Panc1 (cell line): ENCODE results near the gene SUGCT. TPM values are rescaled to one million over a fixed set of nuclear protein-coding genes. Genes with fewer than 3 reads are reported as not detected.

ENCODE experiments used
- ATAC-seq: fragments of 200-7000 bp; cut with Tn5 transposase; 2 replicates; pipeline ENCODE4 v1.9.1; 2020; ENCODE audit warnings: mild to moderate bottlenecking, moderate library complexity
- BruUV-seq: library from RNA; stranded (reverse); fragments of 400-500 nt; replicated peaks from 2 replicates; lab custom pipeline; 2021; lab: Mats Ljungman, UMichigan
- CTCF ChIA-PET: fragments of 300-600 bp; sonication (Branson Sonifier 250); formaldehyde crosslinking; loops from one replicate; lab custom pipeline; 2022; ENCODE audit warnings: antibody characterized with exemption; lab: Charles Lee
- POLR2A ChIA-PET: fragments of 300-600 bp; sonication (Branson Sonifier 250); formaldehyde crosslinking; loops from one replicate; lab custom pipeline; 2022; ENCODE audit warnings: antibody characterized with exemption; lab: Charles Lee
- DNase-seq: peaks from one replicate; pipeline ENCODE4 v3.0.0-alpha.2; 2010; ENCODE audit warnings: low read depth, low spot score
- H3K27ac ChIP-seq: 2 replicates; pipeline ENCODE4 v1.5.1; 2011; ENCODE audit warnings: mild to moderate bottlenecking, low read length, inconsistent platforms
- H3K27me3 ChIP-seq: fragments of 200-500 bp; sonication (Bioruptor generic); 2 replicates; pipeline ENCODE4 v1.6.0; 2014; ENCODE audit warnings: low read length, inconsistent platforms; ENCODE audit not compliant: control insufficient read depth, insufficient read depth
- H3K36me3 ChIP-seq: fragments of 200-500 bp; sonication (Bioruptor generic); 2 replicates; pipeline ENCODE4 v1.5.1; 2014; ENCODE audit warnings: inconsistent platforms, mild to moderate bottlenecking, low read length, moderate library complexity; ENCODE audit not compliant: control insufficient read depth, insufficient read depth
- H3K4me1 ChIP-seq: 2 replicates; pipeline ENCODE4 v1.5.1; 2011; ENCODE audit warnings: inconsistent platforms, mild to moderate bottlenecking, low read length, moderate library complexity; ENCODE audit not compliant: control insufficient read depth, insufficient read depth
- H3K4me3 ChIP-seq, 2 experiments: 2 replicates each; pipeline ENCODE4 v1.5.1; 2011 to 2012; ENCODE audit warnings: low read depth in 2 of 2, low read length in 2 of 2, mild to moderate bottlenecking in 2 of 2, inconsistent platforms in 1 of 2, moderate library complexity in 1 of 2
- H3K9me3 ChIP-seq: fragments of 200-500 bp; sonication (Bioruptor generic); 2 replicates; pipeline ENCODE4 v1.5.1; 2014; ENCODE audit warnings: low read depth, mild to moderate bottlenecking, inconsistent platforms, low read length, moderate library complexity; ENCODE audit not compliant: control insufficient read depth, insufficient read depth
- CTCF ChIP-seq: fragments of 450-650 bp; IDR thresholded peaks from 2 replicates; pipeline ENCODE4 v1.5.1; 2017; ENCODE audit warnings: mild to moderate bottlenecking
- POLR2AphosphoS5 ChIP-seq: IDR thresholded peaks from 2 replicates; pipeline ENCODE4 v1.6.1; 2012; ENCODE audit warnings: mild to moderate bottlenecking, low read depth, low read length, moderate library complexity
- REST ChIP-seq, 2 experiments: IDR thresholded peaks; 2 replicates each; pipeline ENCODE4 v1.6.1; 2011 to 2012; ENCODE audit warnings: low read depth in 2 of 2, control low read depth in 1 of 2, low read length in 1 of 2, mild to moderate bottlenecking in 1 of 2, moderate library complexity in 1 of 2; ENCODE audit not compliant: insufficient read depth in 1 of 2
- SIN3A ChIP-seq: IDR thresholded peaks from 2 replicates; pipeline ENCODE4 v1.6.1; 2012; ENCODE audit warnings: low read depth, mild to moderate bottlenecking, low read length, moderate library complexity, borderline replicate concordance; ENCODE audit not compliant: insufficient read depth
- TCF7L2 ChIP-seq: IDR thresholded peaks from 2 replicates; pipeline ENCODE4 v1.6.1; 2011; ENCODE audit warnings: mild to moderate bottlenecking, low read depth, low read length, inconsistent platforms
- in situ Hi-C: cut with HindIII; loops from 2 replicates; pipeline ENCODE4 v1.10.0; 2016; ENCODE audit warnings: low sequenced_read_pairs, low pct_unique_long_range_greater_than_20kb
- intact Hi-C: fragments of 100-400 bp; cut with micrococcal nuclease; formaldehyde crosslinking; loops from one replicate; pipeline ENCODE4 v1.10.0; 2022; ENCODE audit not compliant: unreplicated experiment
- total RNA-seq: library from RNA; stranded (reverse); gene quantifications from one replicate; pipeline ENCODE4 v1.2.1, GENCODE V29; 2021; ENCODE audit not compliant: unreplicated experiment

SUGCT gene
- total RNA-seq, 1 experiment from 2014 or later, result 3.1 TPM

GRCh38 chr7:40148671-40149070, 13.9 kb downstream of the SUGCT start:
- ATAC-seq (no peak), DNase-seq (no peak)
- CTCF ChIA-PET, result no interaction called here
- intact Hi-C loops (no loop called here), in situ Hi-C loops (no loop called here)
- Histone ChIP-seq H3K36me3 (no peaks in the 10 kb centered on the region), H3K4me3 (no peak overlapping the region), H3K27ac (no peak overlapping the region), H3K27me3 (no peaks in the 10 kb centered on the region), H3K4me1 (no peaks in the 10 kb centered on the region), H3K9me3 (peaks cover 3% of the 10 kb centered on the region; the same call in 1 of the 2 replicates)
- BruUV-seq, result no TSS peak
- POLR2A ChIA-PET, result no interaction called here
- no peak for TF ChIP-seq TCF7L2
- TF ChIP-seq CTCF, result no peak
- no peak for TF ChIP-seq POLR2AphosphoS5
- no peak for TF ChIP-seq REST (IDR thresholded peaks at IDR 0.05; ENCODE audit: insufficient read depth in 1 of 2, low read depth in 2 of 2, low read length in 1 of 2)

- H3K9me3 ChIP-seq, result no peaks in the 10 kb centered on the region
- no peak for TF ChIP-seq CTCF
- TF ChIP-seq REST (IDR thresholded peaks at IDR 0.05; ENCODE audit: insufficient read depth in 1 of 2, low read depth in 2 of 2, low read length in 1 of 2), result no peak
- no peak for TF ChIP-seq TCF7L2
- no peak for TF ChIP-seq POLR2AphosphoS5
- TF ChIP-seq SIN3A, result no peak
- no peak overlapping the region for H3K4me3 ChIP-seq
- ATAC-seq (no peak), DNase-seq (no peak)
- no peaks in the 10 kb centered on the region for H3K27me3 ChIP-seq
- no peaks in the 10 kb centered on the region for H3K36me3 ChIP-seq
- H3K27ac ChIP-seq, result no peak overlapping the region
- H3K4me1 ChIP-seq, result no peaks in the 10 kb centered on the region
- intact Hi-C loops (no loop called here), in situ Hi-C loops (no loop called here)
- ChIA-PET CTCF (no interaction called here), POLR2A (no interaction called here)
- no TSS peak for BruUV-seq
Observed at GRCh38 chr7:40151504-40151903, 16.7 kb downstream of the SUGCT start.
